ENCODE data around the gene ANXA7.

DNA sequence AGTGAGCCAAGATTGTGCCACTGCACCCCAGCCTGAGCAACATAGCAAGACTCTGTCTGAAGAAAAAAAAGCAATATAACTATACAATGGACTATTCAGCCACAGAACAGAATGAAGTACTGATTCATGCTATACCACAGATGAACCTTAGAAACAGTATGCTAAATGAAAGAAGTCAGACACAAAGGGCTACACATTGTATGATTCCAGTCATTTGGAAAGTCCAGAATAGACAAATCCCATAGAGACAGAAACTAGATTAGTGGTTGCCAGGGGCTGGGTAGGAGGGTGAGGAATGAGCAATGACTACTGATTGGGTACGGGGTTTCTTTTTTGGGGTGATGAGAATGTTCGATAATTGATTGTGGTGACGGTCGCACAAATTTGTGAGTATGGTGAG lies 45.6 kb downstream of the ANXA7 start:
- TF ChIP-seq, protein P1, sequence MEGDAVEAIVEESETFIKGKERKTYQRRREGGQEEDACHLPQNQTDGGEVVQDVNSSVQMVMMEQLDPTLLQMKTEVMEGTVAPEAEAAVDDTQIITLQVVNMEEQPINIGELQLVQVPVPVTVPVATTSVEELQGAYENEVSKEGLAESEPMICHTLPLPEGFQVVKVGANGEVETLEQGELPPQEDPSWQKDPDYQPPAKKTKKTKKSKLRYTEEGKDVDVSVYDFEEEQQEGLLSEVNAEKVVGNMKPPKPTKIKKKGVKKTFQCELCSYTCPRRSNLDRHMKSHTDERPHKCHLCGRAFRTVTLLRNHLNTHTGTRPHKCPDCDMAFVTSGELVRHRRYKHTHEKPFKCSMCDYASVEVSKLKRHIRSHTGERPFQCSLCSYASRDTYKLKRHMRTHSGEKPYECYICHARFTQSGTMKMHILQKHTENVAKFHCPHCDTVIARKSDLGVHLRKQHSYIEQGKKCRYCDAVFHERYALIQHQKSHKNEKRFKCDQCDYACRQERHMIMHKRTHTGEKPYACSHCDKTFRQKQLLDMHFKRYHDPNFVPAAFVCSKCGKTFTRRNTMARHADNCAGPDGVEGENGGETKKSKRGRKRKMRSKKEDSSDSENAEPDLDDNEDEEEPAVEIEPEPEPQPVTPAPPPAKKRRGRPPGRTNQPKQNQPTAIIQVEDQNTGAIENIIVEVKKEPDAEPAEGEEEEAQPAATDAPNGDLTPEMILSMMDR (conservative IDR thresholded peaks at IDR 0.05; ENCODE audit: low read depth, low read length): no peak
- no peak for TF ChIP-seq EZH2 (IDR thresholded peaks at IDR 0.05; ENCODE audit: borderline replicate concordance, low read depth, low read length, poor library complexity, severe bottlenecking)
